Erythroblast (primary cell): Measurements from ENCODE around the gene ATP5F1A.

ENCODE experiments used
- GATA1 ChIP-seq: IDR thresholded peaks from 2 replicates; pipeline ENCODE4 v1.6.1; 2011; ENCODE audit warnings: low read depth, mild to moderate bottlenecking, control low read depth, low read length, moderate library complexity
- POLR2A ChIP-seq: IDR thresholded peaks from 2 replicates; pipeline ENCODE4 v1.6.1; 2011; ENCODE audit warnings: mild to moderate bottlenecking, low read length

DNA sequence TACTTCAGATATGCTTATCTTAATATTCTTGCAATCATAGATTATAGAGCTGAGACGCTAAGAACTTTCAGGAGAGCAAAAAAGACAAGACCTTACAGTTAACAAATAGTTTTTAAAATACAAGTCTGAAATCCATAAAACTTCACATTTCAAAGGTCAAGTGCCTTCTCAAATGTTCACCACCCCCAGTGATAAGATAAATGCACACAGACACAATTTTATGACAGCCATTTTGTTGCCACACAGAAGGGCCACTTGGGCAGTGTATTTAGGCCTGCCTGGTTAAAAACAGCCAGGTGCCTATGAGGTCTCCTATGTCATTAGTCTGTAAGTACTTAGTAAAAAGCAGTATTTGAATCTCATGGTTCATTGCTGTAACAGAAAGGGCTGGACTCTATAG is 17.9 kb downstream of the ATP5F1A start:
- TF ChIP-seq POLR2A (no peak), GATA1 (no peak)
